HepG2 (cell line): ENCODE data around the gene BTRC. TPM values are rescaled to one million over a fixed set of nuclear protein-coding genes. Genes with fewer than 3 reads are reported as not detected.

Experiments
- ATAC-seq: fragments of 200-7000 bp; cut with Tn5 transposase; 3 replicates; pipeline ENCODE4 v1.9.1; 2020; ENCODE audit warnings: mild to moderate bottlenecking, moderate library complexity
- BruUV-seq: library from RNA; stranded (reverse); fragments of 400-500 nt; replicated peaks from 2 replicates; lab custom pipeline; 2021; lab: Mats Ljungman, UMichigan
- CTCF ChIA-PET: fragments of 300-600 bp; formaldehyde crosslinking; extraction: SDS; loops from one replicate; lab custom pipeline; 2021; ENCODE audit warnings: low total read pairs, inconsistent platforms, low intra/inter-chr PET ratio; lab: Yijun Ruan, JAX
- POLR2A ChIA-PET: fragments of 350-600 bp; sonication (Branson Sonifier 250); formaldehyde crosslinking; loops from one replicate; lab custom pipeline; 2020; ENCODE audit warnings: antibody characterized with exemption, inconsistent platforms; lab: Yijun Ruan, JAX
- DNase-seq: peaks from one replicate; pipeline ENCODE4 v3.0.0-alpha.2; 2015; ENCODE audit warnings: low spot score
- FAIRE-seq: peaks from 3 replicates; lab custom pipeline; 2011; peaks lifted over from hg19 to GRCh38; lab: Jason Lieb, UNC
- H2AFZ ChIP-seq: one replicate; pipeline ENCODE4 v1.6.1; 2011; ENCODE audit warnings: low read length, inconsistent platforms
- H3K27ac ChIP-seq: fragments of 300-600 bp; 3 replicates; pipeline ENCODE4 v1.8.0; 2011; ENCODE audit warnings: mixed run types, mild to moderate bottlenecking, mixed read lengths, low read length, inconsistent platforms; ENCODE audit not compliant: insufficient read depth; ENCODE audit errors: extremely low read length
- H3K27me3 ChIP-seq, 2 experiments: fragments of 200-600 bp in 1 of 2; 2 replicates in 1 of 2; 3 replicates in 1 of 2; pipeline versions ENCODE4 v1.6.0 to v1.8.0; 2011; ENCODE audit warnings: low read length in 2 of 2, mild to moderate bottlenecking in 2 of 2, moderate library complexity in 2 of 2, inconsistent platforms in 1 of 2; ENCODE audit not compliant: insufficient read depth in 2 of 2, control insufficient read depth in 1 of 2
- H3K36me3 ChIP-seq, 2 experiments: fragments of 200-600 bp in 1 of 2; replicated peaks in 1 of 2; 2 replicates in 1 of 2; 3 replicates in 1 of 2; pipeline versions ENCODE4 v1.5.1 to v1.8.0; 2011; ENCODE audit warnings: low read length in 2 of 2, inconsistent platforms in 1 of 2; ENCODE audit not compliant: insufficient read depth in 2 of 2, control insufficient read depth in 1 of 2
- H3K4me1 ChIP-seq: 2 replicates; pipeline ENCODE4 v1.5.1; 2012; ENCODE audit warnings: low read length, inconsistent platforms; ENCODE audit not compliant: insufficient read depth
- H3K4me2 ChIP-seq: 2 replicates; pipeline ENCODE4 v1.6.0; 2011; ENCODE audit warnings: low read depth, low read length, inconsistent platforms
- H3K4me3 ChIP-seq, 3 experiments: fragments of 200-600 bp in 1 of 3; sonication (generic), shearing (Covaris generic) in 1 of 3; replicated peaks in 1 of 3; 2 replicates each; pipeline ENCODE4 v1.5.1; 2011 to 2016; ENCODE audit warnings: low read length in 3 of 3, inconsistent platforms in 2 of 3, low read depth in 2 of 3, mild to moderate bottlenecking in 2 of 3, control low read depth in 1 of 3, mixed read lengths in 1 of 3; ENCODE audit not compliant: insufficient read depth in 1 of 3
- H3K79me2 ChIP-seq: one replicate; pipeline ENCODE4 v1.6.1; 2011; ENCODE audit warnings: low read length, inconsistent platforms; ENCODE audit not compliant: insufficient read depth
- H3K9ac ChIP-seq: 2 replicates; pipeline ENCODE4 v1.6.0; 2011; ENCODE audit warnings: mild to moderate bottlenecking, low read depth, low read length, inconsistent platforms; ENCODE audit not compliant: insufficient read depth
- H3K9me3 ChIP-seq: 2 replicates; pipeline ENCODE4 v1.5.1; 2012; ENCODE audit warnings: mild to moderate bottlenecking, low read length
- H4K20me1 ChIP-seq: 2 replicates; pipeline ENCODE4 v1.6.0; 2011; ENCODE audit warnings: inconsistent platforms, mild to moderate bottlenecking, low read length, moderate library complexity; ENCODE audit not compliant: insufficient read depth
- DMTF1 ChIP-seq: sonication (generic); formaldehyde crosslinking; IDR thresholded peaks from 2 replicates; pipeline ENCODE4 v1.4.0; 2020; ENCODE audit warnings: mild to moderate bottlenecking, missing genetic modification reagents
- KDM6A ChIP-seq: IDR thresholded peaks from 2 replicates; pipeline ENCODE4 v1.6.1; 2016; ENCODE audit warnings: low read depth
- MAFG ChIP-seq: sonication (generic); formaldehyde crosslinking; IDR thresholded peaks from 2 replicates; pipeline ENCODE4 v1.5.1; 2020; ENCODE audit warnings: mild to moderate bottlenecking, missing genetic modification reagents
- NFE2L1 ChIP-seq: sonication (generic); formaldehyde crosslinking; IDR thresholded peaks from 2 replicates; pipeline ENCODE4 v1.4.0; 2020; ENCODE audit warnings: missing genetic modification reagents, mild to moderate bottlenecking, borderline replicate concordance
- RCOR2 ChIP-seq: IDR thresholded peaks from 2 replicates; pipeline ENCODE4 v1.6.1; 2016; ENCODE audit warnings: missing biosample characterization, missing genetic modification reagents
- USF2 ChIP-seq, 2 experiments: sonication (generic) in 1 of 2; formaldehyde crosslinking in 1 of 2; IDR thresholded peaks; 2 replicates each; pipeline versions ENCODE4 v1.5.1 to v1.6.1; 2011 to 2020; ENCODE audit warnings: borderline replicate concordance in 1 of 2, low read depth in 1 of 2, low read length in 1 of 2, mild to moderate bottlenecking in 1 of 2, missing genetic modification reagents in 1 of 2, moderate library complexity in 1 of 2
- ZBTB46 ChIP-seq: sonication (generic); formaldehyde crosslinking; IDR thresholded peaks from 2 replicates; pipeline ENCODE4 v1.4.0; 2020; ENCODE audit warnings: mild to moderate bottlenecking, missing genetic modification reagents, borderline replicate concordance
- ZFAT ChIP-seq: sonication (generic); formaldehyde crosslinking; conservative IDR thresholded peaks from 2 replicates; pipeline ENCODE4 v1.8.1; 2023; ENCODE audit warnings: missing genetic modification reagents, inconsistent platforms
- ZFP90 ChIP-seq: sonication (generic); formaldehyde crosslinking; IDR thresholded peaks from 2 replicates; pipeline ENCODE4 v1.8.0; 2022; ENCODE audit warnings: missing genetic modification reagents, mild to moderate bottlenecking, inconsistent platforms, borderline replicate concordance
- ZNF12 ChIP-seq: sonication (generic); formaldehyde crosslinking; IDR thresholded peaks from 2 replicates; pipeline ENCODE4 v1.5.0; 2020; ENCODE audit warnings: missing genetic modification reagents
- ZNF253 ChIP-seq: sonication (generic); formaldehyde crosslinking; IDR thresholded peaks from 2 replicates; pipeline ENCODE4 v1.8.0; 2022; ENCODE audit warnings: mild to moderate bottlenecking, missing genetic modification reagents, borderline replicate concordance
- WGBS: methylation state at CpG from one replicate; pipeline ENCODE4 v1.1.6; 2017; ENCODE audit warnings: low lambda C conversion rate; 5-methylcytosine and 5-hydroxymethylcytosine counted together
- in situ Hi-C: cut with HindIII; loops from 2 replicates; pipeline ENCODE4 v1.10.0; 2017; ENCODE audit warnings: low pct_unique_long_range_greater_than_20kb; ENCODE audit not compliant: extremely low pct_ligation_motif_present
- intact Hi-C: fragments of 100-400 bp; cut with micrococcal nuclease; formaldehyde crosslinking; loops from one replicate; pipeline ENCODE4 v1.10.0; 2022; ENCODE audit not compliant: unreplicated experiment
- polyA plus RNA-seq, 8 experiments: library from polyadenylated mRNA; depleted of rRNA in 3 of 8; stranded (reverse) in 7 of 8; unstranded in 1 of 8; fragments of >200 nt; fragmentation: Illumina TruSeq in 4 of 8; extraction: Trizol in 4 of 8; gene quantifications; 2 replicates each; pipeline versions ENCODE4 v1.2.1 to v1.2.3, GENCODE V29; 2011 to 2016; ENCODE audit warnings: low read depth in 4 of 8, missing spikeins in 1 of 8, mixed read lengths in 1 of 8; ENCODE audit not compliant: insufficient read depth in 1 of 8
- total RNA-seq, 5 experiments: library from RNA; depleted of rRNA; stranded (reverse); fragments of >200 nt; fragmentation: Illumina TruSeq; extraction: Trizol; gene quantifications; 2 replicates each; pipeline ENCODE4 v1.2.3, GENCODE V29; 2016; ENCODE audit warnings: low read depth in 1 of 5
- TF ChIP-seq, protein P1 (sequence below): sonication (generic); formaldehyde crosslinking; IDR thresholded peaks from 2 replicates; pipeline ENCODE4 v1.4.0; 2020; ENCODE audit warnings: missing genetic modification reagents, borderline replicate concordance

Gene BTRC
- total and polyA plus RNA-seq, 2 of the 13 experiments (the other 11 are each of a cell fraction or from before 2014, with no cell fraction given): 12.0 to 14.4 TPM

- Histone ChIP-seq H3K9ac (no peak overlapping the region), H3K79me2 (no peaks in the 10 kb centered on the region), H3K9me3 (no peaks in the 10 kb centered on the region), H3K27ac (no peak overlapping the region), H3K4me2 (no peak overlapping the region), H2AFZ (no peak overlapping the region), H3K4me3 (no peak overlapping the region), H3K27me3 (no peaks in the 10 kb centered on the region), H4K20me1 (no peaks in the 10 kb centered on the region), H3K36me3 (peaks cover 1 to 15% of the 10 kb centered on the region in 2 experiments; a peak in 3 of 5 replicates), H3K4me1 (no peaks in the 10 kb centered on the region)
- DNase-seq (no peak), FAIRE-seq (no peak), ATAC-seq (no peak)
- ChIA-PET CTCF (no interaction called here), POLR2A (no interaction called here)
- in situ Hi-C loops: no loop called here
- intact Hi-C loops: loop anchor here (1.0 kb wide), 1 partner anchor 34 kb away; no protein-coding TSS in a partner anchor
- 89% methylated on average over 4 of the region's 4 CpGs for WGBS
- BruUV-seq: no TSS peak
- TF ChIP-seq ZNF12 (no peak), MAFG (no peak), ZBTB46 (CRISPR knock-in tag) (no peak), ZFAT (CRISPR knock-in tag) (no peak), USF2 (IDR thresholded peaks at IDR 0.05; ENCODE audit: low read depth, low read length) (no peak), USF2 (CRISPR knock-in tag; IDR thresholded peaks at IDR 0.05; ENCODE audit: borderline replicate concordance) (no peak), ZNF253 (CRISPR knock-in tag) (no peak), DMTF1 (CRISPR knock-in tag) (no peak), RCOR2 (CRISPR knock-in tag) (no peak), KDM6A (no peak), NFE2L1 (CRISPR knock-in tag) (no peak), ZFP90 (CRISPR knock-in tag) (no peak)
- TF ChIP-seq, protein P1, sequence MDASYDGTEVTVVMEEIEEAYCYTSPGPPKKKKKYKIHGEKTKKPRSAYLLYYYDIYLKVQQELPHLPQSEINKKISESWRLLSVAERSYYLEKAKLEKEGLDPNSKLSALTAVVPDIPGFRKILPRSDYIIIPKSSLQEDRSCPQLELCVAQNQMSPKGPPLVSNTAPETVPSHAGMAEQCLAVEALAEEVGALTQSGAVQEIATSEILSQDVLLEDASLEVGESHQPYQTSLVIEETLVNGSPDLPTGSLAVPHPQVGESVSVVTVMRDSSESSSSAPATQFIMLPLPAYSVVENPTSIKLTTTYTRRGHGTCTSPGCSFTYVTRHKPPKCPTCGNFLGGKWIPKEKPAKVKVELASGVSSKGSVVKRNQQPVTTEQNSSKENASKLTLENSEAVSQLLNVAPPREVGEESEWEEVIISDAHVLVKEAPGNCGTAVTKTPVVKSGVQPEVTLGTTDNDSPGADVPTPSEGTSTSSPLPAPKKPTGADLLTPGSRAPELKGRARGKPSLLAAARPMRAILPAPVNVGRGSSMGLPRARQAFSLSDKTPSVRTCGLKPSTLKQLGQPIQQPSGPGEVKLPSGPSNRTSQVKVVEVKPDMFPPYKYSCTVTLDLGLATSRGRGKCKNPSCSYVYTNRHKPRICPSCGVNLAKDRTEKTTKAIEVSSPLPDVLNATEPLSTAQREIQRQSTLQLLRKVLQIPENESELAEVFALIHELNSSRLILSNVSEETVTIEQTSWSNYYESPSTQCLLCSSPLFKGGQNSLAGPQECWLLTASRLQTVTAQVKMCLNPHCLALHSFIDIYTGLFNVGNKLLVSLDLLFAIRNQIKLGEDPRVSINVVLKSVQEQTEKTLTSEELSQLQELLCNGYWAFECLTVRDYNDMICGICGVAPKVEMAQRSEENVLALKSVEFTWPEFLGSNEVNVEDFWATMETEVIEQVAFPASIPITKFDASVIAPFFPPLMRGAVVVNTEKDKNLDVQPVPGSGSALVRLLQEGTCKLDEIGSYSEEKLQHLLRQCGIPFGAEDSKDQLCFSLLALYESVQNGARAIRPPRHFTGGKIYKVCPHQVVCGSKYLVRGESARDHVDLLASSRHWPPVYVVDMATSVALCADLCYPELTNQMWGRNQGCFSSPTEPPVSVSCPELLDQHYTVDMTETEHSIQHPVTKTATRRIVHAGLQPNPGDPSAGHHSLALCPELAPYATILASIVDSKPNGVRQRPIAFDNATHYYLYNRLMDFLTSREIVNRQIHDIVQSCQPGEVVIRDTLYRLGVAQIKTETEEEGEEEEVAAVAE (CRISPR knock-in tag): no peak
Observed at GRCh38 chr10:101535949-101536348, 182.0 kb downstream of the BTRC start.
